AG09309 (cell line): ENCODE results near the gene PML.

Experiments used
- DNase-seq: peaks from one replicate; pipeline ENCODE4 v3.0.0-alpha.2; 2010; ENCODE audit warnings: low read depth
- H3K4me3 ChIP-seq: 2 replicates; pipeline ENCODE4 v1.5.1; 2011; ENCODE audit warnings: mild to moderate bottlenecking, low read depth, low read length, moderate library complexity; ENCODE audit not compliant: control insufficient read depth
- TF ChIP-seq, protein P1 (sequence below): IDR thresholded peaks from 2 replicates; pipeline ENCODE4 v1.5.1; 2011; ENCODE audit warnings: mild to moderate bottlenecking, low read depth, low read length, inconsistent platforms; ENCODE audit not compliant: insufficient read depth, control insufficient read depth; ENCODE audit errors: missing control alignments

PML gene

DNA sequence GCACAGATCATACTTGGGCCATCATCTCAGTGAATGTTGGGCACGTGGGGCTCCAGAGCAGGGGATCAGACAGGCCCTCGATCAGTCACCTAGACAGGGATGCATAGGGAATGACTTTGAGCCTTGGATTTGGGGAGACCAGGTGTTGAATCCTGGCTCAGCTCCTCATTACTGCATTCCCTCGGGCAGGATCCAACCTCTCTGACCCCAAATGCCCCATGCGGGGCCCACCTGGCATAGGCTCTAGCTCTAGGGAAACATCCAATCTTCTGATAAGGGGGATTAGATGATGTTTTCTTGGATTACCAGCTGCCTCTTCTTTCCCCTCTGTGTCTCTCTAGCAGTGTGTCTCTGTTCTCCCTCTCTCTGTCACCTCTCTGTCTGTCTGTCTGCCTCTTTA lies 45.5 kb upstream of the PML start:
- DNase-seq, result no peak
- H3K4me3 ChIP-seq, result no peak overlapping the region
- TF ChIP-seq, protein P1, sequence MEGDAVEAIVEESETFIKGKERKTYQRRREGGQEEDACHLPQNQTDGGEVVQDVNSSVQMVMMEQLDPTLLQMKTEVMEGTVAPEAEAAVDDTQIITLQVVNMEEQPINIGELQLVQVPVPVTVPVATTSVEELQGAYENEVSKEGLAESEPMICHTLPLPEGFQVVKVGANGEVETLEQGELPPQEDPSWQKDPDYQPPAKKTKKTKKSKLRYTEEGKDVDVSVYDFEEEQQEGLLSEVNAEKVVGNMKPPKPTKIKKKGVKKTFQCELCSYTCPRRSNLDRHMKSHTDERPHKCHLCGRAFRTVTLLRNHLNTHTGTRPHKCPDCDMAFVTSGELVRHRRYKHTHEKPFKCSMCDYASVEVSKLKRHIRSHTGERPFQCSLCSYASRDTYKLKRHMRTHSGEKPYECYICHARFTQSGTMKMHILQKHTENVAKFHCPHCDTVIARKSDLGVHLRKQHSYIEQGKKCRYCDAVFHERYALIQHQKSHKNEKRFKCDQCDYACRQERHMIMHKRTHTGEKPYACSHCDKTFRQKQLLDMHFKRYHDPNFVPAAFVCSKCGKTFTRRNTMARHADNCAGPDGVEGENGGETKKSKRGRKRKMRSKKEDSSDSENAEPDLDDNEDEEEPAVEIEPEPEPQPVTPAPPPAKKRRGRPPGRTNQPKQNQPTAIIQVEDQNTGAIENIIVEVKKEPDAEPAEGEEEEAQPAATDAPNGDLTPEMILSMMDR, result no peak

DNA sequence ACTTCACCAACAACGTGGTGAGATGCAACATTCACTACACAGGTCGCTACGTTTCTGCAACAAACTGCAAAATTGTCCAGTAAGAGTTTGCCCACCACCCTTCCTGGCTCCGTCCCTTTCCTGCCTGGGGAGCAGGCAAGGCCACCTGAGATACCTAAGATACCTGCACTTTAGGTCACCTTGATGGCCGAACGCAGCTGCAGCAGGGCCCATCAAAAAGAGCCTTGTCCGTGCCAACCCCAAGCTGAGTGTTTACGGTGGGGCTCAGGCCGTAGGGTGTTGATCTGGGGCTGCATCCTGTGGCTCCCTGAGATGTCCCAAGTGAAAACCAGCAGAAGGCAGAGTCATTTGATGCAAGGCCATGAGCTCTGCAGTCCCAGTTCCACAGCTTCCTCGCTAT lies 45.0 kb upstream of the PML start:
- H3K4me3 ChIP-seq, result no peak overlapping the region
- TF ChIP-seq, protein P1, result no peak
- DNase-seq, result no peak

DNA sequence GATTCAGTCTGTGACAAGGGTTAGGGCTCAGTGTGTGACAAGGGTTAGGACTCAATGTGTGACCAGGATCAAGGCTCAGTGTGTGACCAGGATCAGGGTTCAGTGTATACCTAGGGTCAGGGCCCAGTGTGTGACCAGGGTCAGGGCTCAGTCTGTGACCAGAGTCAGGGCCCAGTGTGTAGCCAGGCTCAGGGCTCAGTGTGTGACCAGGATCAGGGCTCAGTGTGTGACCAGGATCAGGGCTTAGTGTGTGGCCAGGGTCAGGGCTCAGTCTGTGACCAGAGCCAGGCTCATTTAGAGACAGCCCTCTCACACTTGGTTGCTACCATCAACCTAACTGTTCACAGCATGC lies 44.1 kb upstream of the PML start:
- TF ChIP-seq, protein P1, result no peak
- no peak overlapping the region for H3K4me3 ChIP-seq

DNA sequence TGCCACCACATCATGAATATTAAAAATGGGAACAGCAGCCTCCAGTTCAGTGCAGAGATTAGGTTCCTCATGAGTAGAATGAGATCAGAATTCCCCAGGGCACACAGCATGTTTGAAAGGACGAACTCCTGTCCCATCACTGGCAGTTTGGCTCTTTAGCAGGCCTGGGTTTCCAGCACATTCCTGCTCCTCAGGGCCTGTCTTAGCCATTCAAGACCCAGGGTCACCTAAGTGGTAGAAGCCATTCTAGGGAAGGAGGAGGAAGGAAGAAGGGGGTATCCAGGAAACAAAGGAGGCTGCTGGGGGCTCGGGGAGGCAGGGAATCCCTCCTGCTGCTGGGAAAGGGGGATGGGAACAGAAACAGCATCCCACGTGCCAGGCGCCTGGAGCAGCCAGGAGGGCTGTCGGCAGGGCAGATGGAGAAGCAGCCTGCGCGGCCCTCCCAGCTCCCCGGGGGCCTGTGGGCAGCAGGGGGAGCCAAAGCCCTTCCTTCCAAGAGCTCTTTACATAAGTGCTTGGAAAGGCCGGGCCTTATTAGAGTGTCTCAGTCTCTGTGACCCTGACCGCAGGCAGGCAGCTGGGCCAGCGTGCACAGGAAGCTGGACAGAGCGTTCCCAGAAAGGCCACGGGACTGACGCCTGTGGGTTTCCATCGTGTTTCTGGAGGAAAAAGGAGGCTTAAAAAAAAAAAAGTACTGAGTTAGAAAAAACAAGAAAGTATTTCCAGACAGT lies 43.5 kb upstream of the PML start:
- H3K4me3 ChIP-seq, result no peak overlapping the region
- peak; percentile 94 for DNase-seq
- TF ChIP-seq, protein P1, result peak; percentile 93

More for the DNA sequence above, 44.1 kb upstream of the PML start:
- no peak for DNase-seq

DNA sequence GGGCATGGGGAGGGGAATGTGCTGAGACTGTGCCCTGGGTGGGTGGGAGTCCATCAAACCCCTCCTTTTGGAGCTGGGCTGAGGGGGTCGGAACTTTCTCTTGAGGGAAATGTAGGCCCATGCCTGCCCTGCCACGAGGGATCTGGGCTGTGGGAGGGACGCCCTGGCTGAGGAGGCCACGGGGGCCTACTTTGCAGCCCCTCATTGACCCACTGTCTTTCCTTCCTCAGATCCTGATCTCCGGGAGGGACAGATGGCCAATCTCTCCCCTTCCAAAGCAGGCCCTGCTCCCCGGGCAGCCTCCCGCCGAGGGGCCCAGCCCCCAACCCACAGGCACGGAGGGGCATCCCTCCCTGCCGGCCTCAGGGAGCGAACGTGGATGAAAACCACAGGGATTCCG lies 42.9 kb upstream of the PML start:
- no peak overlapping the region for H3K4me3 ChIP-seq
- TF ChIP-seq, protein P1, result no peak
- no peak for DNase-seq

DNA sequence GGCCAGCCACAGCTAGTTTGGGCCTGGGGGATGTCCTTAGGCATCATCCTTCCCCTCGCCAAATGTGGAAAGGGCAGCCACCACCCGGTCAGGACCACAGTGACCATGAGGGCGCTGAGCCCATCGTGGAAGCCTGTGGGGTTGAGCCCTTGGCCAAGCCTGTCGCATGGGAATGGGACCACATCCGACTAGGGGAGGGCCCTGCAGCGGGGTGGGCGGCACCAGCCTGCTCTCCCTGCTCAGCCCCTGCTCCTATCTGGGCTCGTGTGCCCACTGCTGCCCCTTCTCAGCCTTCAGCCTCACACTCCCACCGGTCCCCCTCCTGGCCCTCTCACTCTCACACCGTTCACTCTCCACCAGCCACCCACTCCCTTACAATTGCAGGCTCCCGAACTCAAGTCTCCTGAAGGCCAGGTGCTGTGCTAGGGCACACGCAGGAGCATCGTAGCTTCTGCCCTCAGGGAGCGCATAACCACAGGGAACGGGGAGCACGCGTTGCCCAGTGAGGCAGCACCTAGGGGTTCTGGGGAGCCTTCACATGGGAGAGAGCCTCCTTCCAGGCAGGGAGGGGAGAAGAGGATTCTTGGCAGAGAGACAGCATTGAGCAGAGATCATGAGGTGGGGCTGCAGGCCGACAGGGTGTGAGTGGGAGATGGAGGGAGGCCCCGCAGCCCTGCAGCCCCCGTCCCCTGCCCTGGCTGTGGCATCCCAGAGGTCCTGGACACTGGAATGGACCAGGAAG lies 42.2 kb upstream of the PML start:
- TF ChIP-seq, protein P1, result no peak
- DNase-seq, result no peak
- no peak overlapping the region for H3K4me3 ChIP-seq
